ENCODE measurements around the gene MINK1.

DNA sequence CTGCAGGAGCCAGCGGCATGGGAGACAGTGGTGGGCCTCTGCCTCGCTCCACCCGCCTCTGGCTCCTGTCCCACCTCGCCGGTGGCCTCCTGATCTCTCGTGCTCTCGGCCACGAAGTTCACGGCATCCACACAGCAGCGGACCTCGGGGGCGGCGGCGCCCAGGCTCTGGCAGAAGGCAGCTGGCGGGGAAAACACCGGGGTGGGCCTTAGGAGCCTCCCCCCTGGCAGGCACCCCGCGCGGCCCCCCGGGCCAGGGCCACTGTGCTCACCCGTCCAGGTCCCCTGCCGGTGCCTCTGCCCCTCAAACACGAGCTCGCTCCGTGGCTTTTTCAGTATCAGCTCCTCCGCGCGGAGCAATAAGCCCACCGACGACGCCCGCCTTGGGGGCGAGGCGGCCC, 65.8 kb downstream of the MINK1 start:
- TF ChIP-seq, protein P1, sequence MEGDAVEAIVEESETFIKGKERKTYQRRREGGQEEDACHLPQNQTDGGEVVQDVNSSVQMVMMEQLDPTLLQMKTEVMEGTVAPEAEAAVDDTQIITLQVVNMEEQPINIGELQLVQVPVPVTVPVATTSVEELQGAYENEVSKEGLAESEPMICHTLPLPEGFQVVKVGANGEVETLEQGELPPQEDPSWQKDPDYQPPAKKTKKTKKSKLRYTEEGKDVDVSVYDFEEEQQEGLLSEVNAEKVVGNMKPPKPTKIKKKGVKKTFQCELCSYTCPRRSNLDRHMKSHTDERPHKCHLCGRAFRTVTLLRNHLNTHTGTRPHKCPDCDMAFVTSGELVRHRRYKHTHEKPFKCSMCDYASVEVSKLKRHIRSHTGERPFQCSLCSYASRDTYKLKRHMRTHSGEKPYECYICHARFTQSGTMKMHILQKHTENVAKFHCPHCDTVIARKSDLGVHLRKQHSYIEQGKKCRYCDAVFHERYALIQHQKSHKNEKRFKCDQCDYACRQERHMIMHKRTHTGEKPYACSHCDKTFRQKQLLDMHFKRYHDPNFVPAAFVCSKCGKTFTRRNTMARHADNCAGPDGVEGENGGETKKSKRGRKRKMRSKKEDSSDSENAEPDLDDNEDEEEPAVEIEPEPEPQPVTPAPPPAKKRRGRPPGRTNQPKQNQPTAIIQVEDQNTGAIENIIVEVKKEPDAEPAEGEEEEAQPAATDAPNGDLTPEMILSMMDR (IDR thresholded peaks at IDR 0.05) = no peak
- TF ChIP-seq EZH2 (IDR thresholded peaks at IDR 0.05) = no peak
